NT2/D1 (cell line): ENCODE data around the gene GRAP.
"Not testable (repeated sequence)": the region's sequence is repeated elsewhere in the genome, so short reads cannot be mapped to it uniquely, and the experiment has no call there.

ENCODE experiments used
- DNase-seq: peaks from one replicate; pipeline ENCODE4 v3.0.0-alpha.2; 2011; ENCODE audit warnings: low read depth, low spot score
- H3K27me3 ChIP-seq: 2 replicates; pipeline ENCODE4 v1.6.0; 2011; ENCODE audit warnings: mild to moderate bottlenecking; ENCODE audit not compliant: insufficient read length, insufficient read depth
- H3K36me3 ChIP-seq: 2 replicates; pipeline ENCODE4 v1.6.1; 2011; ENCODE audit warnings: mild to moderate bottlenecking, low read length, mixed read lengths; ENCODE audit not compliant: insufficient read depth, insufficient read length
- H3K4me1 ChIP-seq: 2 replicates; pipeline ENCODE4 v1.5.1; 2011; ENCODE audit not compliant: insufficient read depth, insufficient read length
- H3K4me3 ChIP-seq: 2 replicates; pipeline ENCODE4 v1.5.1; 2011; ENCODE audit warnings: low read depth; ENCODE audit not compliant: insufficient read length
- H3K9ac ChIP-seq: 2 replicates; pipeline ENCODE4 v1.6.0; 2011; ENCODE audit warnings: low read depth; ENCODE audit not compliant: insufficient read length
- H3K9me3 ChIP-seq: 2 replicates; pipeline ENCODE4 v1.5.1; 2011; ENCODE audit warnings: mild to moderate bottlenecking, low read length; ENCODE audit not compliant: insufficient read depth

The GRAP gene

DNA sequence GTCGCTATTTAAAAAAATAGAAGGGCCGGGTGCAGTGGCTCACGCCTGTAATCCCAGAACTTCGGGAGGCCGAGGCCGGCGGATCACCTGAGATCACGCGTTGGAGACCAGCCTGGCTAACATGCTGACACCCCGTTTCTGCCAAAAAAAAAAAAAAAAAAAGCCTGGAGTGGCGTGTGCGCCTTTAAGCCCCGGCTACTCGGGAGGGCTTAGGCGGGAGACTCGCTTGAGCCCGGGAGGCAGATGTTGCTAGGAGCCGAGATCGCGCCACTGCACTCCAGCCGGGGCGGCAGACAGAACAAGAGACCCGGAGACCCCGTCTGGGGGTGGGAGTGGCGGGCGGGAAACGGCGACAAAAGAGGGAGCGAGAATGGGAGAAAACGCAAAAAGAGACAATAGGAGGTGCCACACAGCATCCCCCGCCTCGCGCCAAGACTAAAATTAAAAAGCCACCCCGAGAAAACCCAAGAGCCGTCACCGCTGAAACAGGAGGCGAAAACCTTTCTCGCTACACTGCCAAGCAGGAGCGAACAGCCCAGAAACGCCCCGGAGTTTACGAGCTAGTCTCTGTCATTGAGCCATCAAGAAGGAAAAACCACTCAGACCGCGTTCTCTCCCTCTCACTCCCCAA, 16.7 kb upstream of the GRAP start:
- H3K4me3 ChIP-seq, H3K9ac ChIP-seq, DNase-seq, H3K9me3 ChIP-seq, H3K4me1 ChIP-seq, H3K27me3 ChIP-seq, H3K36me3 ChIP-seq: not testable (repeated sequence)

DNA sequence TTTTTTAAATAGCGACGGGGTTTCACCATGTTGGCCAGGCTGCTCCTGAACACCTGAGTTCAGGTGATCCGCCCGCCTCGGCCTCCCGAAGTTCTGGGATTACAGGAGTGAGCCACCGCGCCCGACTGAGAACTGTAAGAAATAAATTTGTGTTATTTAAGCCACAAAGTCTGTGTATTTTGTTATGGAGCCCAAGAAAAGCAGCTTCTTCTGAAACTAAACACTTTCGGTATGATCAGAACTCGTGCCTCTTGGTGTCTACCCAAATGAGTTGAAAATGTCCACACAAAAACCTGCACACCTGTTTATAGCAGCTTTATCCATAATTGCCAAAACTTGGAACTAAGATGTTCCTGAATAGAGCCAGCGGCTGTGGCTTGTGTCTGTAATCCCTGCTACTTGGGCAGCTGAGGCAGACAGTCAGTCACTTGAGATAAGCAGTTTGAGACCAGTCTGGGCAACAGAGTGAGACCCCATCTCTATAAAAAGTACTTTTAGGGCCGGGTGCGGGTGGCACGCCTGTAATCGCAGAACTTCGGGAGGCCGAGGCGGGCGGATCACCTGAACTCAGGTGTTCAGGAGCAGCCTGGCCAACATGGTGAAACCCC, 16.1 kb upstream of the GRAP start:
- H3K4me3 ChIP-seq, DNase-seq, H3K9ac ChIP-seq, H3K4me1 ChIP-seq, H3K9me3 ChIP-seq, H3K27me3 ChIP-seq, H3K36me3 ChIP-seq: not testable (repeated sequence)

DNA sequence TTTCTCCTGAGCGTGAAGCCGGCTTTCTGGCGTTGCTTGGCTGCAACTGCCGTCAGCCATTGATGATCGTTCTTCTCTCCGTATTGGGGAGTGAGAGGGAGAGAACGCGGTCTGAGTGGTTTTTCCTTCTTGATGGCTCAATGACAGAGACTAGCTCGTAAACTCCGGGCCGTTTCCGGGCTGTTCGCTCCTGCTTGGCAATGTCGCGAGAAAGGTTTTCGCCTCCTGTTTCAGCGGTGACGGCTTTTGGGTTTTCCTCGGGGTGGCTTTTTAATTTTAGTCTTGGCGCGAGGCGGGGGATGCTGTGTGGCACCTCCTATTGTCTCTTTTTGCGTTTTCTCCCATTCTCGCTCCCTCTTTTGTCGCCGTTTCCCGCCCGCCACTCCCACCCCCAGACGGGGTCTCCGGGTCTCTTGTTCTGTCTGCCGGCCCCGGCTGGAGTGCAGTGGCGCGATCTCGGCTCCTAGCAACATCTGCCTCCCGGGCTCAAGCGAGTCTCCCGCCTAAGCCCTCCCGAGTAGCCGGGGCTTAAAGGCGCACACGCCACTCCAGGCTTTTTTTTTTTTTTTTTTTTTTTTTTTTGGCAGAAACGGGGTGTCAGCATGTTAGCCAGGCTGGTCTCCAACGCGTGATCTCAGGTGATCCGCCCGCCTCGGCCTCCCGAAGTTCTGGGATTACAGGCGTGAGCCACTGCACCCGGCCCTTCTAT, 15.4 kb upstream of the GRAP start:
- not testable (repeated sequence) for H3K4me3 ChIP-seq, H3K9me3 ChIP-seq, H3K36me3 ChIP-seq, H3K27me3 ChIP-seq, H3K9ac ChIP-seq, H3K4me1 ChIP-seq, DNase-seq

DNA sequence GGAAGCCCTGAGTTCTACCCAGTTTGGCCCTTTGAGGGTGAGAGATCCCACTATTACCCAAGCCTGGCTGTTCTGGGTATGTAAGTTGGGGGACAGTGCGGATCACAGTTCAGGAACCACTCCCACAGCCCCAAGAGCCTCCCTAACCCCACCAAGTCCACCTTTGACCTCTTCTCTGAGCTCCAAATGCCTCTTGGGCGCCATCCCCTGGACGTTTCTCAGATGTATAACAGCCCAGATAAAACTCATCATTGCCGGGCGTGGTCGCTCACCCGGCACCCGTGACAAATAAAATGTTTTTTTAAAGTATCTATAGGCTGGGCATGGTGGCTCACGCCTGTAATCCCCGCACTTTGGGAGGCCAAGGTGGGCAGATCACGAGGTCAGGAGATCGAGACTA, 8.7 kb upstream of the GRAP start:
- not testable (repeated sequence) for H3K4me1 ChIP-seq, H3K27me3 ChIP-seq, H3K4me3 ChIP-seq, H3K9me3 ChIP-seq, H3K9ac ChIP-seq, DNase-seq, H3K36me3 ChIP-seq

DNA sequence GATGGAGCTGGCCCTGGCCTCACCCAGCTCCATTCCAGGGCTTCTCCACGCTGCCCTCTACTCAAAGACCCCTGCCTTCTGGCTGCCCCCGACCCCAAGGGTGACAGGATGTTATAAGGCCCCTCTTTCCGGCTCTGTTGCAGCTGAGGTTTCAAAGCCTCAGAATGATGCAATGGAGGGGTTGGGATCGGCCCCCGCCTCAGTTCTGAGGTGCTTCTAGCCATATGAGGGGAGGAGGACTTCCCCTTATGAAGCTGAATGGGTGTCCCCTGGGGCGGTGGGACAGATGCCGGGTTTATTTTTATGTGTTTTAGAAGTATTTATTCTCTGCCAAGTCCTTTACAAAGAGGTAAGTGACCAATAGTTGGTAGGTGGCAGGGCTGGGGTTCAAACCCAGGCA, 2.1 kb upstream of the GRAP start:
- not testable (repeated sequence) for DNase-seq, H3K4me3 ChIP-seq, H3K9ac ChIP-seq, H3K27me3 ChIP-seq, H3K4me1 ChIP-seq, H3K9me3 ChIP-seq, H3K36me3 ChIP-seq

DNA sequence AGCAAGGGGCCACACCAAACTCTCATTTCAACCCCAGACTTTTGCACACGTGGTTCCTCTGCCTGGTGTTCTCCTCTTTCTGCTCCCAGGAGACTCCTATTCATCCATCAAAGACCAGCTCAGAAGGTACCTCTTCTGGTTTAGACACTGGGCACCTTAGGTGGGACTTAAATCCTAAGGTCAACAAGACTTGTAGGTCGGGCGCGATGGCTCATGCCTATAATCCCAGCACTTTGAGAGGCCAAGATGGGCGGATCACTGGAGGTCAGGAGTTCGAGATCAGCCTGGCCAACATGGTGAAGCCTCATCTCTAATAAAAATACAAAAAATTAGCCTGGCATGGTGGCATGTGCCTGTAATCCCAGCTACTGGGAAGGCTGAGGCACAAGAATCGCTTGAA, 753 bp upstream of the GRAP start:
- H3K4me3 ChIP-seq, H3K4me1 ChIP-seq, H3K9ac ChIP-seq, H3K36me3 ChIP-seq, DNase-seq, H3K27me3 ChIP-seq, H3K9me3 ChIP-seq: not testable (repeated sequence)

DNA sequence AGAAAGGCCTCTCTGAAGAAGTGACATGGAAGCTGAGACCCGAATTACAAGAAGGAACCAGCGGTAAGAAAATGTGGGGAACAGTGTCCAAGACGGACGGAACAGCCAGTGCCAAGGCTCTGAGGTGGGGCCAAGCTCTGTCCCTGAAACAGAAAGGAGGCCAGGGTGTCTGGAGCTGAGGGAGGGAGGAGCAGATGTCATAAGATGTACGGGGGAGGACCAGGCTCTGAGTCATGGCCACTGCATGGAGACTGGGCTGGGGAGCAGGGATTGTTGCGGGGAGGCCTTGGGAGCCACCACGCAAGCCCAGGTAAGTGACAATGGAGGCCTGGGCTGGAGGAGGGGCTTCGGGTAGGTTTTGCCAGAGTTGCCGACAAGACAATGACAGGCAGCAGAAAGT, 2.1 kb downstream of the GRAP start:
- not testable (repeated sequence) for DNase-seq, H3K9me3 ChIP-seq, H3K27me3 ChIP-seq, H3K4me1 ChIP-seq, H3K4me3 ChIP-seq, H3K9ac ChIP-seq, H3K36me3 ChIP-seq

DNA sequence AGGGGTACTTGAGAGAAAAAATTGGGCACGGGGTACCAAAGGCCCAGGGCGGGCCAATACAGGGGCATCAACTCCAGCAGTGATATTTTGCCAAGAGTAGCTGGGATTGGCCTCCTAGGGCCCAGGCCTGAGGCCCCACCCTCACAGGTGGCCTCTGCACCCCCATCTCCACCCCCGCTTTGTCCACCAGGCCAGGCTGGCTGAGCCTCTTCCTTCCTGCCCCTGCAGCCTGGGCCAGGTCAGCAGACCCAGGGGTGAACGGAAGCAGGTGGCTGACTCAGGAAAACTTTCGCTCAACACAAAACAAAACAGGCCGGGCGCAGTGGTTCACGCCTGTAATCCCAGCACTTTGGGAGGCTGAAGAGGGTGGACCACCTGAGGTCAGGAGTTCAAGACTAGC, 3.7 kb downstream of the GRAP start:
- not testable (repeated sequence) for DNase-seq, H3K9ac ChIP-seq, H3K27me3 ChIP-seq, H3K9me3 ChIP-seq, H3K4me3 ChIP-seq, H3K4me1 ChIP-seq, H3K36me3 ChIP-seq

DNA sequence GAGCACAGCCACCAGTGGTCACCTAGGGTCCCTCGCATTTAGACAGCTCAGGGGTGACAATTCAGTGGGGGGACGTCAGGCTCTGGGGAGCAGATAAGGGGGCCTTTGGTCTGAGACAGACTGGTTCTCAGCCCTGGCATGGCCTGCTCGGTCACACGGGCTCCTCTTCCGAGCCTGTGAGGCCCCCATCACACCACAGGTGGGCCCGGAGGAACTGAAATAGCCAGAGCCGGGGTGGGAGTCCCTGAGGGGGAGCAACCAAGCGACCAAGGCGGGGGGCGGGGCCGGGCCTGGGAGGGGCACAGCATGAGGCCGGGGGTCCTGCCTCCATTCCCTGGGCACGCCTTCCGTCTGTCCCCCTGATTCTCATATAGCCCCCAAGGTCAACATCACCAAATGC, 4.4 kb downstream of the GRAP start:
- not testable (repeated sequence) for H3K4me1 ChIP-seq, H3K36me3 ChIP-seq, H3K27me3 ChIP-seq, H3K4me3 ChIP-seq, H3K9me3 ChIP-seq, DNase-seq, H3K9ac ChIP-seq

DNA sequence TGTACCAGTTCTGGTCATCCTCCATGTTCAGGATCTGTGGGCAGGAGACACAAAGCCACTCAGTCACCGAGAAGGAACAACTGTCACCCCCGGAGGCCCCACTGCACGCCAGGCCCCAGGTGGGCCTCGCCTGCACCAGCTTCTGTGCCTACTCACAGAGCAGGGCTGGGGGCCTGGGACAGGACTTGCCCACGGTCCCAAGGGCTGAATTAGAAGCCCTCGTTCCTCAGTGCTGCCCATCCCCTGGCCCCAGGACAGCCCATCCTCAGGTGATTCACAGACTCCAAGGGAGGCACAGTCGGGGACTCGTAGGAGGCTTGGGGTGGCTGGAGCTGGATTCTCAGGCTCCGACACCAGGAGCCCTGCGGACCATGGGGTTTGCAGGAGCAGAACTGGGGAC, 4.9 kb downstream of the GRAP start:
- not testable (repeated sequence) for H3K36me3 ChIP-seq, DNase-seq, H3K9ac ChIP-seq, H3K4me1 ChIP-seq, H3K27me3 ChIP-seq, H3K9me3 ChIP-seq, H3K4me3 ChIP-seq

DNA sequence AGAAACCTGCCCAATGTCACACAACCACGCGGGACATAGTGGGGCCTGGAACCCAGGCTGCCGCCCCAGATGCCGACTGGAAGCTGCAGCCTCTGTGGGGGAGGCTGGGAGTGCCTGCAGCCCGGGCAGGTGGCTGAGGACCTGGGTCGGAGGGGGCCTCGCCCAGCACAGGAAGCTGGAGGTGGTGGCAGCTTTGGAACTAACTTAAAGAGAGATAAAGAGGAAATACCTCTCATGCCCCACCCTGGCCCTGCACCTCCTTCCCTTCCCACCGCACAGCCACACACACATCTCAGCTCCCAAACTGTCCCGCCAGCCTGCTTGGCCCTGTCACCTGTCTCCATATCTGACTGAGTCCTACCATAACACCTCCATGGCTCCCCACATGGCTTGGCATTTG, 6.4 kb downstream of the GRAP start:
- H3K4me1 ChIP-seq, H3K9me3 ChIP-seq: not testable (repeated sequence)

DNA sequence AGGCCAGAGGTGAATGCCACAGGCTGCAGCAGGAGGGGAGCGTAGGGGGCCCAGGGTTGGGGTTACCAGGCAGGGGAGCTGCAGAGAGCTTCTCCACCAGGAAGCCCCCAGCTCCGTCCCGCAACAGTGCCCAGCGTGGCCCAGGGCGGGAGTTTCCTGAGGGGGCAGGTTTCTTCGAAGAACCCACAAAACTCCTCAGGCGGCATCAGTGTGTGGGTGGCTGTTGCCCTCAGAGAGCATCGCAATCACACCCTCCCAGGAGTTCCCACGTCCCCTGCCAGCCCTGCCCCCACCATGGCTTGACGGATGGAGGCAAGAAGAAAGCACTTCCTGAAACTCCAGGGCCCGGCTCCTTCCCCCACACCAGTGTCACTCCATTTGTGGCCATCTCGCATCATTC, 8.0 kb downstream of the GRAP start:
- not testable (repeated sequence) for H3K27me3 ChIP-seq, DNase-seq, H3K9ac ChIP-seq, H3K4me1 ChIP-seq, H3K4me3 ChIP-seq, H3K9me3 ChIP-seq, H3K36me3 ChIP-seq

More for the DNA sequence above, 6.4 kb downstream of the GRAP start:
- not testable (repeated sequence) for H3K27me3 ChIP-seq, H3K36me3 ChIP-seq, H3K9ac ChIP-seq, H3K4me3 ChIP-seq, DNase-seq
